GM19238 (cell line): Measurements from ENCODE around the gene WDR49.

Experiments
- DNase-seq: peaks from one replicate; pipeline ENCODE4 v3.0.0; 2011; ENCODE audit warnings: low spot score; ENCODE audit not compliant: insufficient read length

Gene WDR49

DNA sequence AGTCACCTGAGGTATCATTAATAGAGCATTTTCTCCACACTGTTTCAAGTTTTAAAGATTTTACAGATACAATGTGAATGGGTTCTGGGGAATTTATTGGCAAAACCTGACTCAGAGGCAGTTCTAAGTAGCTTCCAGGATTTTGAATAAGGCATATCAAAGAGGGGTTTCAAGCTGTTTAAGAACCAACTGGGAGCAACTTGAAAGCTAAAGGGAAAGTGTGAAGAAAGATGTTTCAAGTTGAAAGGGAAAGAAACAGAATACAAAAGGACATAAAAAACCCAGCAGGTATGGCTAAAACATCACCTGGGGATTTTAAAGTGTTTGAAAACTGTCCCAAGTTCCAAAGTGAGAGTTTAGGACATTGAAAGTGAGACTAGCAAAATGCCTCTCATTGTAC, 162.1 kb downstream of the WDR49 start:
- DNase-seq: no peak

DNA sequence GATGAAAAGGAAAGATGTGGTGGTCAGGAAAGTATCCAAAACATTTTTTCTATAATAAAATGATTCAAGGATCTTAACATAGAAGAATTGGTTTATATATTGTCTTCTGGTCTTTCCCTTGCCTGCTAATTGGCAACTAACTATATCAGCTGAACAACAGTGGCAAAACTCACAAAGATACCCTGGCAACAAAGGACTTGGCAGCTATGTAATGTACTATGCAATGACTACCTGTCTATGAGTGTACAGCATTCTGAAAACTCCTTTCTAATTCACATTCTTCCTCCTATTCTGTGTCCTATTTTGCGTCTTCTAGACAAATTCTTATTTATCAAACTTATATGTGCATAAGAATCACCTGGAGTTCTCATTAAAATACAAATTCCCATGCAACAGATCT, 164.2 kb downstream of the WDR49 start:
- DNase-seq: no peak

DNA sequence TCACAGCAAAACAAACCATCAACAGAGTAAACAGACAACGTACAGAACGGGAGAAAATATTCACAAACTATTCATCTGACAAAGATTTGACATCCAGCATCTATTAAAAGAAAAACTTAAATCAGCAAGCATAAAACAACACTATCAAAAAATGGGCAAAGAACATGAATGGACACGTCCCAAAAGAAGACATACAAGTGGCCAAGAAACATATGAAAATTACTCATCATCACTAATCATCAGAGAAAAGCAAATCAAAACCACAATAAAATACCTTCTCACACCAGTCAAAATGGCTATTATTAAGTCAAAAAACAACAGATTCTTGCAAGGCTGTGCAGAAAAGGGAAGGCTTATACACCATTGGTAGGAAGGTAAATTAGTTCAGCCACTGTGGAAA, 166.2 kb downstream of the WDR49 start:
- no peak for DNase-seq

DNA sequence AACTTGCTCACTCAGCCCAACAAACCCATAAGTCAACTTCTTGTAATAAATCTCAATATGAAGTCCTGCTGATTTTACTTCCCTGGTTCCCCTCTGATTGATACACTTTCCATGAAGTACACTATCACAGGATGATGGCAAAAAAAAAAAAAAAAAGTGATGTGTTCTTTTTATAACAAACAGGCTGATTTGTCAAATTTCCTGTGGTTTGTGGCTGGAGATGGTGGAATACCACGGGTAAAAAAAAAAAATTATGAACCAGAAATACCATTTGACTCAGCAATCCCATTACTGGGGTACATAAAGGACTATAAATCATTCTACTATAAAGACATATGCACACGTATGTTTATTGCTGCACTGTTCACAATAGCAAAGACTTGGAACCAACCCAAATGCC, 169.2 kb downstream of the WDR49 start:
- DNase-seq: no peak

DNA sequence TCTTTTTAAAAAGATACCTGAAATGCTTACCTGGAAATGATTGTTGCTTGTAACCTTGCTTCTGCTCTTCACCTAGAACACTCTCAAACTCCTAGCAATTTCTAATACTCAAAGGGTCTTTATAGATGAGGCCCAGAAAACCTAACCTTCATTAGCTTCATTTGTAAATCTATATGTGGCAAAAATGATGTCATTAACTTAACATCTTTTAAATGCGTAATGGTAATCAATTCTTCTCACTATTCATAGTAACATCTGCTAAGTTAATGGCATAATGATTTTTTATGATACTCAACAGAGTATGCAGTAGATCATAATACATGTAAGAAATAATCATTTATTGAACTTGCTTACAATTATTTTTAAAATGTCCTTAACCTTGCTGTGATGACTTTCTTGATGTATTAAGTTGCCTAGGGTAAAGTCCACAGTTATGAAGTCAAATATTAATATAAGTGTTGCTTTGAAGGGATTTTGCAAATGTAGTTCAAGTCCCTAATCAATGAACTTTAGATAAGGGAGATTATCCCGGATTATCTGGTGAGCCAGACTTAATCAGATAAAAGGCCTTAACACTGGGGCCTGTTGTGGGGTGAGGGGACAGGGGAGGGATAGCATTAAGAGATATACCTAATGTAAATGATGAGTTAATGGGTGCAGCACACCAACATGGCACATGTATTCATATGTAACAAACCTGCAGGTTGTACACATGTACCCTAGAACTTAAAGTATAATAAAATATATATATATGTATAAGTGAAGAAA, 169.8 kb downstream of the WDR49 start:
- no peak for DNase-seq

DNA sequence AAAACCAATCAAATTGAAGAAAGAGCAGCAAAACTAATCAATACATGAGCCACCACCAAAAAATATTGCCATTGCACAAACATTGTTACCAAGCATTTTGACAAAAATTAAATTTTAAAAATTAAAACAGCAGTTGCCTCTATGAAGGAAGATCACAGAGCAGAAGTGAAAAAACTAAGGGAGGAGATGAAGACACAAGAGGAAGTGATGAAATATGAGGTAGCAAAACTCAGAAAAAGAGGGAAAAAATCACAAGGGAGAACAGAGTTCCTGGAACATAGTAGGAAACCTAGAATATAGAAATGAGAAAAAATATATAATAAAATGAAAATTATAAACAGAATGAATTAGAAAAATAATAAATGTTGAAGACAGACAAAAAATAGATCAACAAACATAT, 172.6 kb downstream of the WDR49 start:
- DNase-seq: no peak

DNA sequence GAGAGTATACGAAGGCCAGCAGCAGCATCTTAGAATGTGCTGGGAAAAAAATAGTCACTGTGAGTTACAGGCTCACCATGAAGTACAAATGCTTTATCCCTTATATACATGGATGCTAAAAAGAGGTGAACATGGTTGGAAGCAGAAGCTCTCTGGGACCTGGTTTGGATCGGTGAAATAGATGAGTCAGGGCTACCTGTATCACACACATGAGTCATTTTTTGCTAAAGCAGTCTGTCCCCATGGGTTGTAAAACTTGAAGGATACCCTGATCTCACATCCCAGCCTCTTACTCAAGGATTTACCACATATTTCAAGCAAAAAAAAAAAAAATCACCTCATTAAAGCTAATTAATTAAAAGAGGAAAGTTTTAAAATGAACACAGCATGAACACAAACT, 173.0 kb downstream of the WDR49 start:
- no peak for DNase-seq

DNA sequence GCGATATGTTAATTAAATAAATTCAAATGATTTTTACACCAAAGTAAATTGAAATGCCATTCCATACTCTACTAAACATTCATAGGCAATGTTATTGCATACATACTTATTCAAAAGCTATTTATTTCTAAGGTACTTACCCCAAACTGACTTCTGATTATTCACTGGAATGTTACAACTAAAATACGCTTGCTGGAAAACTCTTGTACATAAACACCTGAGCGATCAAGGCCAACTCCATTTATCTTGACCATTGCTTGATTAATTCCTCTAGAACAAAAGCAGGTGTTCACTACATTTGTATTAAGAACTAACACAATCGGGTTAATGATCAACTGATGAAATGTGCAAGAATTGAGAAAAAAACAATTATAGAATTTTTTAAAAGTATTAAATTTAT, 179.9 kb downstream of the WDR49 start, which contains the start of gene SERPINI2:
TSS of gene SERPINI2 (minus strand) at position 180 of the 400 bp plus-strand sequence. CDS start 2,208 bp downstream, outside the sequence.
- no peak for DNase-seq

DNA sequence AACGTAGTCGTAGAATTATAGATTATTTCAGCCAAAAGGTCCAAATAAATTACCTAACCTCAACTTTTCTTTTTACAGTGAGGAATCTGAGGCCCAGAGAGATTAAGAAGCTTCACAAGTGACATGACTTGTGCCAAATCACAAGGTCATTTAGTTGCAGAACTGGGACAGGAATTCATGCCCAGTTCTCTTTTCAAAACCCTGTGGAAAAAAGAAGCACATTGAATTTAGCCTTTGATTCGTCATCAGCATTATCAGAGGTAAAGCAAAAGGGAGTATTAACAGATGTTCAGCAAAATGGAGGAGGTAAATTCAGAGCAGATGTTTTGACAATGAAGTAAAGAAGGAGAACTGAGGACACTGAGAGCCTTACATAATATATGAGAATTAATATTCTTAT, 184.4 kb downstream of the WDR49 start:
- DNase-seq: no peak

DNA sequence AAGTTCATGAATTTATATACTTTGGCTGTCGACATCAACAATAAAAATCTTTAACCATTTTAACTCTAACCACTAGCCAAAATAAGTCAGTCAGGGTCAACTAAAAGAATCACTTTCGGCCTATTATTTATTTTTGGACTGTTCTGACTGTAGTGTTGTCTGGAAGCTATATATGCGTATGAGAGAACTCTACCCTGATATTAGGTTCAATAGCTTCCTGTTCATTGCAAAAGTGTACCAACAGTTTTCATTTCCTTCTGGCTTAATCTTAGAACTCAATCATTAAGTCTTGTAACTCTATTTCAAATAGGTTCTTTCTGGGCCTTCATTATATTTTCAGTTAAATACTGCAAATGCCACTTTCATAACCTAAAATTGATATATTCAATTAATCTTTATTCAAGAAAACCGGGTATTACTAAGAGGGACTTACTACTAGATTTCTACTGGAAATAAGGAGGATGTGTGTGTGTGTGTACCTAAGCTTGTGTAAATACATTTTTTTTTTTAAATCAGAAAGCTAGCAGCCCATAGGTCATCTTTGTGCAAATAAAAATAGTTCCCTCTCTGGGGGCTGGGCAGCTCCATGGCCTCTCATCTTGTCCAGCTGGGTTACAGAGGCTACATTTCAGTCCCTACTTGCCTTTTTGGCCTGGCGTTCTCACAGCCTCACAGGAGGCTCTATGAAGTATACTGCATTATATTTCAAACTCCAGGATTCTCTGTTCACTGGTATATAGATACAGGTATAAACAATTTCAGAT, 185.7 kb downstream of the WDR49 start:
- no peak for DNase-seq

DNA sequence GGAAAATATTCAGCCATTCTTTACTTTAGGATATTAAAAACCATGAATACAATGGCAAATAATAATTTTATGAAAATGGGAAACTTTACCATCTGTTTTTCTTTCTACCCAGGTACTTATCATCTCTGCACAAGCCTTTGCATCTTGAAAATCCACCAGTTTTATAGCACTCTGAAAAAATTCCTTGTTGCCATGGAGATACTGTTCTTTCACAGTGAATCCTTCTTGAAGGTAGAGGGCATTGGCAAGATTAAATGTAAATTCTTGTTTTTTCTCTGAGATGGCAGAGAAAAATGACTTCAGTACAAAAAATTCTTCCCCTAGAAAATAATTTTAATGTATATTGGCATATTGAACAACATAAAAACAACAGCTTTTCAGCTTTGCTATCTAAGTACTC, 186.8 kb downstream of the WDR49 start:
- no peak for DNase-seq

DNA sequence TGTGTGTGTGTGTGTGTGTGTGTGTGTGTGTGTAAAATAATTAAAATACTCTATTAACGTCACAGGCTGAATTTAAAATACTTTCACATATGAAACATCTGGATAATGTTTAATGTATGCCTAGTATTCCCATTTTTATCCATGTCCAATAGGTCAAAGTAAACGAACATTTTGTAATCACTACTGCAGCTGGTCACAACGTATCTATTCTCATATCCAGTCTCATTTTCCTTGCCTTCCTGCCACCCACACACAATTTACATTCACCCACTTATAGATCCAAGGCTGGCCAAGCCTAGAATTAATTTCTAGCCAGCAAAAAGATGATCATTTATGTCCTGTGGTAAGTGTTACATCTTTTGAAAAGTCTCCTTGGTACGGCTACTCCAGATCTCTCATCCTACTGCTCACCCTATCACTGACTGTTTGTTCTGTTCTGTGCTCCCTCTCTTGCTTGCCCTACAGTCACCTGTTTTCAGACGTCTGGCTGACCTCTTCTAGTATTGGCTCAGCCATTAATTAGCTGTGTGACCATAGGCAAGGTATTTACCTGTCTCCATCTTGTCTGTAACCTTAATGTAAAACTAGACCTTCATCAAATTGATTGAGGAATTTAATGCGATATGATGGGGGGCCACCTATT, 197.5 kb downstream of the WDR49 start:
- DNase-seq: no peak

DNA sequence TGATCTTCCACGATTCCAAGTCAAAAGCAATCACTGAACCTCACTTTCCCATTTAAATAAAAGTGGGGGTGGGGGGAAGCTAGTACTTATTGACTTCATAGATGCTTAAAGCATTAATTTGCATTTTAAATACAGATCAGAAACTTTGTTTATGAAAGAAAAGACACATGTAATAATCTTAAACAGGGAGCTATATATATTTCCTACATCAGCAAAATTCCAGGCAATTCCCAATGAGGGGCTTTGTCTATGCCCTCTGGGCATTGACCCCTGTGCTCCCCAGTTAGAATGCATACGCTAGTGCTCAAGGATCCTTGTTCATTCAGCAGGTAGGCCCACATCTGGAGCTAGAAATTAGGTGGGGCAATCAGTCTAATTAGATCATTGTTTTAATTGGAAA, 199.9 kb downstream of the WDR49 start:
- DNase-seq: no peak

DNA sequence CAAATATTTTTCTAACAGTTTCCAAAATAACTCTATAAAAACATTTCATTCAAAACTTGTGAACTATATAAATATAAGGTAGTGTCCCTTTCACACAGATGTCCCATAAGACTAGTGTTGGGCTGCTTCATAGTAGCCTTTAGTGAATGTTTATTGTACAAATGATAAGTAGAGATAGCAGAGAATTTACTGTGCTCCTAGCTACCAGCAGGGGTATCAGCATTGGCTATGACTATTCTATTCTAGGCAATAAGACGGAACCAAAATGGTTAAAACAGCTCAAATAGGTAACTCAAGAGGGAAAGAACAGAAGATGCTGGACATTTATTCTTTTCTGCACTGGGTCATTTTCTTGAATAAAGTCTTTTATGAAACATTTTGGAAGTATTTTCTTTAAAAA, 202.5 kb downstream of the WDR49 start:
- no peak for DNase-seq

DNA sequence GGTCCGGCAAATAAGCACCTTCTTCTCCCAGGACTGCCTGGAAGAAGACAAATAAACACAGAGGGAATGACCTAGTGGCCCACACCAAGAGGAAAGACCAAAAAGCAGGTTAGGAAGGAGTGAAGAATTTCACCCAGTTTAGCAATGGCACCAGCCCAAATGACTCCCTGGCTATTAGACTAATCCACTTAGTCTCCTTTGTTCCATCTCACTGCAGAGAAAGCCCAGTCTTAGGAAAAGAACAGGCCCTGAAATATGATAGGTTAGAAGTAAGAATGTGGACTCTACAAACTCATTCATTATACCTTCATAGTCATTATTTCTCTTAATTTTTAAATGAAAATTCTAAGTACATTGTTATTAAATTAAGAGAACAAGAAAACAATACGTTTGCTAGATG, 203.1 kb downstream of the WDR49 start:
- DNase-seq: no peak

DNA sequence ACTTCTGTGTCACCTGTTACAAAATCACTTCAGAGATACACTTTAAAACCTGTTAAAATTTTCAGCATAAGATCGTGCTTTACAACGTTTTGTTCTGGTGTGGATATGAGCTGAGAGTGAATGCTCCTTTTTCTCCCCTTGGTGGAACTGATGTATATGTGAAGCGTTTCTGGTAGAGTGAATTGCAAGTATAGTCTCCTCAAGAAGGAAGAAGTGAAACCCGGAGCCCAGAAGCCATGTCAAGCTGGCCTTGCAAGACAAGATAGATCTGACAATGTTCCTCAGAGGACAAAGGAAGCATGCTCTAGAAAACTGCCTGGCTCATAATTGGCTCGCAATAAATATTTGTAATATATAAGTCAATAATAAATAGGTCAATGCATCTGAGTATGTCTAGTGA, 203.5 kb downstream of the WDR49 start:
- no peak for DNase-seq

DNA sequence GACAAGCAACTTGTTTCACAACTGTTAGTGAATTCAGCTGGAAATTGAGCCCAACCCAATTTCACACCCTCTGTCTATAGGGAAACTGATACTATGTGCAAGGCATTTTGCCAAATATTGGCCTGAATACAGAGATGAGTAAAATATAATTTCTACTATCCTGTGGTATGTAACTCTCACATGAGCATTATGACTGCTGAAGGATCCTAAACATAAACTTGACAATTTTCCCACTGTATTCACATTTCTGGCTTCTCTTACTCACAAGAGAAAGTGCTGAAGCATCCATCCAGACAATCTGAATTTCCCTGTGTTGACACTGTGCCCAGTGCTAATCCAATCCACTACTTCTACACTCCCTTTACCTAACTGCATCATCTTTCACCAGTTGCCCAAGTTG, 208.3 kb downstream of the WDR49 start:
- DNase-seq: no peak

DNA sequence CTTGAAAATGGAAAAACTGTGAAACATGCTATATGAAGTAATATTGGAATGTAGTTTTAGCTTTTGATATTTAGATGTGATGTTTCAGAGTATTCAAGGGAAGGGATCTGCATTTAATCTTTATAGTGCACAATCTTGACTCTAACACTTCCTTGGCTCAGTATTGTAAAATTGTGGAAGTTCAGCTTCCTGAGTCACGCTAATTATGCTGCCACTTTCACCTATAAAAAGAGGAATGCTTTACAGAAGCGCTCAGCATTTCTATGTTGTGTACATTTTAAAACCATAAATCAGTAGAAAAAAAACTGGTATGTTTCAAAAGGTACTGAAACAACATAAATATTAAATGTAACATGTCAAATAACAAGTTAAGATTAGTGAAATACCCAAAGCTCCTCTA, 212.5 kb downstream of the WDR49 start:
- no peak for DNase-seq

DNA sequence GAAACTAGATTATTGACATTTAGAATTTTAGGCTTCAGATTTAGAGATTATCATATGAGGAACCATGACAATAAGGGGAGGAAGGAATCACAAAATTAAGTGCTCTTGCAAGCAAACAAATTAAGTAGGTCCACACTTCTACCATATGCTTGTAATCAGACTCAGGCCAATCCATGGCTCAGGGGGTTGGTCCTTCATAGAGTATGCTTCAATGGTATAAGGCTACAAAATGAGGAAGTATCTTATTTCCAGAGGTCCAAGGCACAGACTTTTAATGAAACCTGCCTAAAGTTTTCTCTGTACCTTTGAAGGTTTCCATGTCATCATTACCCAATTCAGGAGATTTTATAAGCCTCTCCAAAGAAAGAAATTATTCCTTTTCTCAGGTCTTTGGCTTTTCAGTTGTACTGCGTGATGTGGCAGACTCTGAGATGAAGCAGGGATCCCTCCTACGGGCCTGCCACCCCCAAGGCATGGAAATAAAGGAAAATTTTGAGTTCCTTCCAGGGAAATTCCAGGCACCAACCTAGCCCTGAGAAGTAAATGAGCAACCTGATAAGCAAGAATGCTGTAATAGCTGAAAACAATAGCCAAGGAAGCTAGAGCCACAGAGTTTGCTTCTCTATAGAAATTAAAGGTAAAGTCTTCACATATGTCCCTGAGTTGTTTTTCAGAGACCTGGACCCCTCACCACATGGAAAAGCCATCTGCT, 216.2 kb downstream of the WDR49 start:
- no peak for DNase-seq
